ENCODE data around the gene ABCG8. TPM values are rescaled to one million over a fixed set of nuclear protein-coding genes. Genes with fewer than 3 reads are reported as not detected.

ABCG8 gene
- total RNA-seq, 1 donor from 2014 or later, result 0.13 TPM

DNA sequence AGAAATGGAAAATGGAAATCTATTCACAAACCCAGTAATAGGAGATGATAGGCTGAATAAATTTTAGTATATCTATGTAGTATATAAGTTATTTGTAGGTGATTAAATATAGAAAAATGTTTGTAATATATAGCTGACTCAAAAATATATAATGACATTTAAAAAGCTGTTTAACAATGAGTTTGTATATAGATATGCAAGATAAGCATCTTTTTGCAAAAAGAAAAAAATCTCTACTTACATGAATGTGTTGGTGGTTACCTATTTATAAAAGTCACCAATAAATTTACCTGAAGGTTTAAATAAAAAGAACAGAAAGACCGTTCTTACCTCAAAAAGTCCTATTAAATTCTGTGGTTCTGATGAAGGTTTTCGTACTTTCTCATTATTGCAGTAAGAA lies 85.7 kb downstream of the ABCG8 start:
- intact Hi-C loops (cut with micrococcal nuclease), result no loop called here
- no peak for DNase-seq (ENCODE audit: low spot score)
- Mint-ChIP-seq H3K4me1 (ENCODE audit: low read depth) (peaks cover 14% of the 10 kb centered on the region), H3K36me3 (ENCODE audit: low read depth) (peaks cover 34% of the 10 kb centered on the region), H3K27ac (no peak overlapping the region), H3K4me3 (no peak overlapping the region), H3K9me3 (no peaks in the 10 kb centered on the region), H3K27me3 (ENCODE audit: insufficient read depth) (no peaks in the 10 kb centered on the region)

DNA sequence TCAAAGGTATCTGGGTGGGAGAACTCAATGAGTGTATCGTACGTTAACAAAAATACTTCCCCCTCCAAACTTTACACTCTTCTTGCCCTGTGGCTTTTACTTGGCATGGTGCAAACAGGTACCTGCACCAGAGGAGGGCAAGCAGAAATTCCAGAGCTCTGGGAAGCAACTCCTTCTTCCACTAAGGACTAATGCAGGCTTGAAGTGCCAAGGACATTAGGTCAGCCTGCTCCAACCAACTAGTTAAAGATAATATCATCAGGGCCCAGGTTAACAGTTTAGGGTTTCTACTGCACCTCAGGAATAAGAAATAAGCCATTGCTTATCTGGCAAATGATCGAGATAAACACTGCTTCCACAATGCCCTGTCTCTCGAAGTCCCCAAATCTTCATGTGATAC lies 86.7 kb downstream of the ABCG8 start:
- intact Hi-C loops (cut with micrococcal nuclease), result no loop called here
- Mint-ChIP-seq H3K27me3 (ENCODE audit: insufficient read depth) (no peaks in the 10 kb centered on the region), H3K27ac (no peak overlapping the region), H3K9me3 (no peaks in the 10 kb centered on the region), H3K36me3 (ENCODE audit: low read depth) (peaks cover 41% of the 10 kb centered on the region), H3K4me3 (no peak overlapping the region), H3K4me1 (ENCODE audit: low read depth) (peaks cover 20% of the 10 kb centered on the region)
- no peak for DNase-seq (ENCODE audit: low spot score)

DNA sequence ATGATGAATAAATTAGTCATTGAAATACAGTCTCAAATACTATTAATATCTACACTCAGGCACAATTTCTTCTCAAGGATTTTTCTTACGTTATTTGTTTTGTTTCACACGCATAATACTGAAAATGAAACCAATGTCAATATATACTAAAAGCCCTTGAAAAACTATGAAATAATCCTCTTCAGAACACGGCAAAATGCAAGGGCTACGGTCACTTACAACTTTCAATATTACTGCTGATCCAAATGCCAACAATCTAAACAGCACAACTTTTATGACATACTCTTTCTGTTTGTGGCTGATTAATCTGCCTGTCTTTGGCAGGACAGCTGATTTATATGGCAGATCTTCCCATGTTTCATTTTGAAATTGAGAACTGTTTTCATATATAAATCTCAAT lies 88.7 kb downstream of the ABCG8 start:
- Mint-ChIP-seq H3K36me3 (ENCODE audit: low read depth) (peaks cover 46% of the 10 kb centered on the region), H3K27ac (no peak overlapping the region), H3K27me3 (ENCODE audit: insufficient read depth) (no peaks in the 10 kb centered on the region), H3K9me3 (no peaks in the 10 kb centered on the region), H3K4me3 (peak overlapping the region; percentile 65), H3K4me1 (ENCODE audit: low read depth) (peaks cover 23% of the 10 kb centered on the region)
- intact Hi-C loops (cut with micrococcal nuclease), result no loop called here
- no peak for DNase-seq (ENCODE audit: low spot score)

DNA sequence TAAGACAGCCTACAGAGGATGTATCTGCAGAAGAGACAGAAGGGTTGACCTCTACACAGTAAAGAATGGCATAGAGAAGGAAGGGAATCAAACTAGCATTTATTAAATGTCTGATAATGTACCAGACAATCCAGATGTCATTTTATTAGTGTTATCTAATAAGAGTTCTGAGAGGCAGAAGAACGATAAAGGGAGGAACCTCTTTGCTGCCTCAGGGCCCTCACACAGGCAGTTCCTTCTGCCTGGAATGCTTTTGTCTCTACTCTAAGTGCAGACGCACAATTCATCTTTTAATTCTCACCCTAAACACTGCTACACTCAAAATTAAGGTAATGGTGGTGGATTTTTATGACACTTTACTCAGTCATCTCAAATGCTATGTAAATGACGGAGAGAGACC lies 92.5 kb downstream of the ABCG8 start:
- no peaks in the 10 kb centered on the region for H3K27me3 Mint-ChIP-seq (ENCODE audit: insufficient read depth)
- no peak overlapping the region for H3K27ac Mint-ChIP-seq
- no peak overlapping the region for H3K4me3 Mint-ChIP-seq
- peaks cover 28% of the 10 kb centered on the region for H3K4me1 Mint-ChIP-seq (ENCODE audit: low read depth)
- DNase-seq (ENCODE audit: low spot score), result no peak
- peaks cover 41% of the 10 kb centered on the region for H3K36me3 Mint-ChIP-seq (ENCODE audit: low read depth)
- intact Hi-C loops (cut with micrococcal nuclease), result no loop called here
- no peaks in the 10 kb centered on the region for H3K9me3 Mint-ChIP-seq

Other genes starting within 250 kb of the ABCG8 start
- 49.8 and 51.7 TPM in 2 replicates for gene THADA, start 242.9 kb upstream of the ABCG8 start, total RNA-seq
- gene PLEKHH2, start 201.7 kb upstream of the ABCG8 start, total RNA-seq, result 0.12 and 0.13 TPM in 2 replicates
- gene C1GALT1C1L, start 162.5 kb upstream of the ABCG8 start, total RNA-seq, result not detected in 2 replicates
- 6.2 and 6.6 TPM in 2 replicates for gene DYNC2LI1, start 64.9 kb upstream of the ABCG8 start, total RNA-seq
- not detected in 2 replicates for gene ABCG5, start 132 bp upstream of the ABCG8 start, total RNA-seq
- 150 and 162 TPM in 2 replicates for gene LRPPRC, start 157.0 kb downstream of the ABCG8 start, total RNA-seq